GM19328 (cell line): ENCODE data around the gene KBTBD4.
"Not testable (repeated sequence)": the region's sequence is repeated elsewhere in the genome, so short reads cannot be mapped to it uniquely, and the experiment has no call there.

Source experiments
- ATAC-seq: cut with Tn5 transposase; IDR thresholded peaks from one replicate; pipeline ENCODE4 v1.9.1; 2021; ENCODE audit warnings: mild to moderate bottlenecking, moderate library complexity; ENCODE audit not compliant: unreplicated experiment

The KBTBD4 gene

DNA sequence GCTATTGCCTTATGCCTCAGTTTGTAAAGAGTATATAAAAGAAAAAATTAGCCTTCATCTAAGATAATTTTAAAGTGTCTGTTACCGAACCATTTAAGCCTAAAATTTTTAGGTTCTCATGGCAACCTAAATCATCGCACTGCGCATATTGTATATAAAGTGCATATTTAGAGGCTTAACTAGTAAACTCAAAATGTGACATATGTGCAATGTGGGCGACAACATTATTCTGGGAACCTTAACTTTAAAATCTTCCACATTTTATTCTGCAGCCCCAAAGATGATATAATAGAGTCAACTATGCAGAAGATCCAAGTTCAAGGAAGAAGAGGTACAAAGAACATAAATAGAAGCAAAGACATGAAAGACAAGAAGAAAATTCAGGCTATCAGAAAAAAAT lies 48.8 kb downstream of the KBTBD4 start:
- no peak for ATAC-seq

DNA sequence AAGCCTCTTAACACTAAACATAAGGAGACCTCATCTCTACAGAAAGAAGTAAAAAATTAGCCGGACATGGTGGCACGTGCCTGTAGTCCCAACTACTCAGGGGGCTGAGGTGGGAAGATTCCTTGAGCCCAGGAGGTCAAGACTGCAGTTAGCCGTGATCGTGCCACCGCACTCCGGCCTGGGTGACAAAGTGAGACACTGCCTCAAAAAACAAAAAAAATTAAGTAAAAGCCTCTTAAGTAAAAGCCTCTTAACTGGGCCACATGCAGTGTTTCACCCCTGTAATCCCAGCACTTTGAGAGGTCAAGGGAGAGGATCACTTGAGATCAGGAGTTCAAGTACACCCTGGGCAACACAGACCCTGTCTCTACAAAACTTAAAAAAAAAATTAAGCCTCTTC lies 51.6 kb downstream of the KBTBD4 start:
- no peak for ATAC-seq

DNA sequence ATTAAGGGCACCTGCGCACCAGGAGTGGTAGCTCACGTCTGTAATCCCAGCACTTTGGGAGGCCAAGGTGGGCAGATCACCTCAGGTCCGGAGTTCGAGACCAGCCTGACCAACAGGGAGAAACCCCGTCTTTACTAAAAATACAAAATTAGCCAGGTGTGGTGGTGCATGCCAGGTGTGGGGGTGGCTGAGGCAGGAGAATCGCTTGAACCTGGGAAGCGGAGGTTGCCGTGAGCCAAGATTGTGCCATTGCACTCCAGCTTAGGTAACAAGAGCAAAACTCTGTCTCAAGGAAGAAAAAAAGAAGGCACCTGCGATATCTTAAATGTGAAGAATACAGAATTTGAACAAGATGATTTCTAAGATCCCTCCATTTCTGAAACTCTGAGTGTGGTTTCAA lies 52.7 kb downstream of the KBTBD4 start:
- not testable (repeated sequence) for ATAC-seq

DNA sequence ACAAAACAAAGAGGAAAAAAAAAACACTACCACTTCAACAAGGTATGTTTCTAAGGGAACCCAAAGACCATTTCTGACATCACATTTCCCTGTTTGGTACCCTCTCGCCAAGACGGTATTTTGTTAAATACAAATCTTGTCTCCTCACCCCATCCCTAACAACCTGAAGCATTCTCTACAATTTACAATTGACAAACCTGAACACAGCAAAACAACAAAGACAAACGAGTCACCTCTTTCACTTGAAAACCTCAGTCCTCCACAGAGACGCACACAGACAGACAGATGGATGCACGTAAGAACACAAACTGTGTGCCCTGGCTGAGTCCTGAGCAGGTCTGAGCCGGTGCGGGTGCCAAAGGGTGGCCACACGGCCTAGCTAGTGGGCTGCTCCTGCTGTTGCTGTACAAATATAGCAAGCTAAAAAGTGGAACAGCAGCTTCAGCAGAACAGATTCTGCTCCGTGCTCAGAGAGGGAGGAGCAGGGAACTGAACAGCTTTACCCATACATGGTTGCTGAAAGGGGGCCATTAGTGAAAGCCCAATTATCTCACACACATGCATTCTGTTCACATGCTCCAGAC lies 54.4 kb downstream of the KBTBD4 start:
- ATAC-seq: no peak

DNA sequence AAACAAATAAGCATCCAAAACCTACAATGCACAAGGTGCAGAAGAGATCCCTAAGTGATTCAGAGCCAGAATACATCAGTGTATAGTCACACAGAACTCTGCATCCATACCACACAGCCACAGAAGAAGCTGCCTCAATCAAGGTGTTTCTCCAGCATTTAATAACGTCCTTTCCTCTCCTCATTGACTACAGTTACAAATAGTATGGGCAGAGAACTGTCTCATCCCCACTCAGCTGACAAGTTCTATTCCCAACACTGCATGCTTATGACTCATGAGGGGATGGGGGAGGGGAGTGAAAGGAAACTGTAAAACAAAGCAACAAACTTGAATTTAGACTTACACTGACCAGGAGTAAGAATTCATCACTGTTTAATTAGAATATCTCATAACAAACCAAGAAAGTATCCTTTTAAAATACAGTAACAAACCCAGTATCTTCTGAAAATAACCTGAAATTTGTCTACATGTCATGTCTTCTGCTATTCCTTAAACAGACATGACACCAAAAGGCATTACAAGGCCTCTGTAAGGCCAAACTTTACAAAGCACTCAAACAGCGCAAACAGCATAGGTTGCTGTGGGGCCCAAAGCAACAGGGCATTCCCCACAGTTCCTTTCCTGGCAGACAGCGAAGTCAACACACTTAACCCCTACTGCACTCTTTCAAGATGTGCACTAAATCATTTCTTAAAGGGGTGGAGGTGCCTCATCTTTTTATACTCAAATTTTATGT lies 55.1 kb downstream of the KBTBD4 start:
- no peak for ATAC-seq
